Naive B cell (primary cell): ENCODE measurements around the gene MTNR1A. TPM values are rescaled to one million over a fixed set of nuclear protein-coding genes. Genes with fewer than 3 reads are reported as not detected.

ENCODE experiments used
- ATAC-seq, 2 donors: fragments of 150-1000 bp; cut with Tn5 transposase; 2 replicates each; pipeline ENCODE4 v1.10.0; 2021; ENCODE audit warnings: low read depth in 2 of 2, mild to moderate bottlenecking in 2 of 2, moderate library complexity in 2 of 2
- DNase-seq: peaks from one replicate; pipeline ENCODE4 v3.0.0; 2022
- H3K27ac Mint-ChIP-seq, 6 donors: one replicate each; pipeline ENCODE4 v1.8.0; 2020 to 2022; ENCODE audit warnings: mild to moderate bottlenecking in 6 of 6, mixed read lengths in 6 of 6, moderate library complexity in 5 of 6, inconsistent platforms in 2 of 6
- H3K27me3 Mint-ChIP-seq, 3 donors: one replicate each; pipeline ENCODE4 v1.8.0; 2021 to 2022; ENCODE audit warnings: mixed read lengths in 3 of 3, mild to moderate bottlenecking in 1 of 3
- H3K36me3 Mint-ChIP-seq, 2 donors: one replicate each; pipeline ENCODE4 v1.8.0; 2020 to 2022; ENCODE audit warnings: mixed read lengths in 2 of 2, inconsistent platforms in 1 of 2, mild to moderate bottlenecking in 1 of 2
- H3K4me1 Mint-ChIP-seq, 3 donors: one replicate each; pipeline ENCODE4 v1.8.0; 2020 to 2022; ENCODE audit warnings: mixed read lengths in 3 of 3, inconsistent platforms in 1 of 3, mild to moderate bottlenecking in 1 of 3, moderate library complexity in 1 of 3
- H3K4me3 Mint-ChIP-seq, 8 donors: one replicate each; pipeline ENCODE4 v1.8.0; 2020 to 2022; ENCODE audit warnings: mild to moderate bottlenecking in 8 of 8, mixed read lengths in 8 of 8, moderate library complexity in 8 of 8, inconsistent platforms in 2 of 8
- H3K9me3 Mint-ChIP-seq, 7 donors: one replicate each; pipeline ENCODE4 v1.8.0; 2020 to 2022; ENCODE audit warnings: mixed read lengths in 7 of 7, mild to moderate bottlenecking in 5 of 7, inconsistent platforms in 2 of 7, moderate library complexity in 1 of 7
- polyA plus RNA-seq, 6 donors: library from polyadenylated mRNA; unstranded; fragments of 300-500 nt; fragmentation: Illumina TruSeq; gene quantifications; one replicate each; pipeline ENCODE4 v1.2.3, GENCODE V29; 2021; ENCODE audit warnings: low read depth in 6 of 6

The MTNR1A gene
- polyA plus RNA-seq, 6 donors from 2014 or later, result not detected

GRCh38 chr4:186586205-186586604 is 30.8 kb upstream of the MTNR1A start:
- Mint-ChIP-seq H3K27me3 (peaks cover 0 to 6% (median 0%) of the 10 kb centered on the region in 3 donors), H3K9me3 (peaks cover 2 to 16% (median 8%) of the 10 kb centered on the region in 7 donors), H3K4me1 (no peaks in the 10 kb centered on the region), H3K4me3 (no peak overlapping the region), H3K36me3 (no peaks in the 10 kb centered on the region), H3K27ac (no peak overlapping the region)
- ATAC-seq (no peak), DNase-seq (no peak)

GRCh38 chr4:186584912-186585311 is 29.5 kb upstream of the MTNR1A start:
- no peak overlapping the region for H3K4me3 Mint-ChIP-seq
- DNase-seq (no peak), ATAC-seq (no peak)
- H3K27ac Mint-ChIP-seq, result no peak overlapping the region
- H3K27me3 Mint-ChIP-seq, result peaks cover 0 to 6% (median 0%) of the 10 kb centered on the region in 3 donors
- H3K4me1 Mint-ChIP-seq, result no peaks in the 10 kb centered on the region
- no peaks in the 10 kb centered on the region for H3K36me3 Mint-ChIP-seq
- peaks cover 2 to 16% (median 8%) of the 10 kb centered on the region in 7 donors for H3K9me3 Mint-ChIP-seq

GRCh38 chr4:186581421-186581820 is 26.1 kb upstream of the MTNR1A start:
- H3K27me3 Mint-ChIP-seq, result peaks cover 0 to 6% (median 0%) of the 10 kb centered on the region in 3 donors
- DNase-seq, result no peak
- H3K4me3 Mint-ChIP-seq, result no peak overlapping the region
- H3K9me3 Mint-ChIP-seq, result peaks cover 2 to 16% (median 8%) of the 10 kb centered on the region in 7 donors
- H3K27ac Mint-ChIP-seq, result no peak overlapping the region
- no peaks in the 10 kb centered on the region for H3K36me3 Mint-ChIP-seq
- no peak for ATAC-seq
- no peaks in the 10 kb centered on the region for H3K4me1 Mint-ChIP-seq

- DNase-seq, result no peak
These were observed 25.3 kb upstream of the MTNR1A start for GRCh38 chr4:186580669-186581068.

GRCh38 chr4:186570193-186570996 is 15.0 kb upstream of the MTNR1A start:
- ATAC-seq (no peak), DNase-seq (no peak)
- Mint-ChIP-seq H3K36me3 (no peaks in the 10 kb centered on the region), H3K27ac (no peak overlapping the region), H3K4me3 (no peak overlapping the region), H3K27me3 (peaks cover 0 to 13% (median 11%) of the 10 kb centered on the region in 3 donors), H3K4me1 (no peaks in the 10 kb centered on the region), H3K9me3 (peaks cover 0 to 4% (median 0%) of the 10 kb centered on the region in 7 donors)

More at GRCh38 chr4:186580669-186581068, 25.3 kb upstream of the MTNR1A start:
- Mint-ChIP-seq H3K27me3 (peaks cover 0 to 6% (median 0%) of the 10 kb centered on the region in 3 donors), H3K27ac (no peak overlapping the region), H3K9me3 (peaks cover 4 to 16% (median 9%) of the 10 kb centered on the region in 7 donors), H3K36me3 (no peaks in the 10 kb centered on the region), H3K4me1 (no peaks in the 10 kb centered on the region), H3K4me3 (no peak overlapping the region)
- ATAC-seq, result no peak

- no peak for DNase-seq
- no peaks in the 10 kb centered on the region for H3K4me1 Mint-ChIP-seq
- no peaks in the 10 kb centered on the region for H3K36me3 Mint-ChIP-seq
- H3K4me3 Mint-ChIP-seq, result no peak overlapping the region
- H3K9me3 Mint-ChIP-seq, result peaks cover 0 to 4% (median 0%) of the 10 kb centered on the region in 7 donors
- H3K27ac Mint-ChIP-seq, result no peak overlapping the region
- no peak for ATAC-seq
- peaks cover 0 to 13% (median 11%) of the 10 kb centered on the region in 3 donors for H3K27me3 Mint-ChIP-seq
These were observed 14.3 kb upstream of the MTNR1A start for GRCh38 chr4:186569533-186570192.

GRCh38 chr4:186566068-186566467 is 10.7 kb upstream of the MTNR1A start:
- Mint-ChIP-seq H3K4me1 (no peaks in the 10 kb centered on the region), H3K9me3 (peaks cover 0 to 4% (median 1%) of the 10 kb centered on the region in 7 donors)

GRCh38 chr4:186563761-186564160 is 8.4 kb upstream of the MTNR1A start:
- Mint-ChIP-seq H3K27me3 (peaks cover 0 to 5% (median 4%) of the 10 kb centered on the region in 3 donors), H3K4me1 (no peaks in the 10 kb centered on the region), H3K36me3 (no peaks in the 10 kb centered on the region), H3K9me3 (peaks cover 3 to 14% (median 4%) of the 10 kb centered on the region in 7 donors), H3K27ac (no peak overlapping the region), H3K4me3 (no peak overlapping the region)
- DNase-seq, result no peak
- no peak for ATAC-seq

More at GRCh38 chr4:186566068-186566467, 10.7 kb upstream of the MTNR1A start:
- DNase-seq, result no peak
- Mint-ChIP-seq H3K27me3 (peaks cover 0 to 12% (median 11%) of the 10 kb centered on the region in 3 donors), H3K36me3 (no peaks in the 10 kb centered on the region), H3K27ac (no peak overlapping the region), H3K4me3 (no peak overlapping the region)
- no peak for ATAC-seq

- Mint-ChIP-seq H3K27me3 (no peaks in the 10 kb centered on the region), H3K36me3 (no peaks in the 10 kb centered on the region), H3K9me3 (peaks cover 0 to 14% (median 3%) of the 10 kb centered on the region in 7 donors), H3K27ac (no peak overlapping the region), H3K4me3 (no peak overlapping the region), H3K4me1 (no peaks in the 10 kb centered on the region)
- DNase-seq (no peak), ATAC-seq (no peak)
These were observed 6.4 kb upstream of the MTNR1A start for GRCh38 chr4:186561748-186562147.

GRCh38 chr4:186560647-186561046 is 5.3 kb upstream of the MTNR1A start:
- Mint-ChIP-seq H3K4me1 (no peaks in the 10 kb centered on the region), H3K9me3 (peaks cover 0 to 18% (median 7%) of the 10 kb centered on the region in 7 donors), H3K36me3 (no peaks in the 10 kb centered on the region), H3K27ac (no peak overlapping the region), H3K27me3 (peaks cover 5% of the 10 kb centered on the region in 3 donors), H3K4me3 (no peak overlapping the region)
- ATAC-seq, result no peak
- DNase-seq, result no peak

- no peaks in the 10 kb centered on the region for H3K36me3 Mint-ChIP-seq
- H3K9me3 Mint-ChIP-seq, result peaks cover 0 to 22% (median 7%) of the 10 kb centered on the region in 7 donors
- H3K27ac Mint-ChIP-seq, result no peak overlapping the region
- H3K27me3 Mint-ChIP-seq, result peaks cover 7 to 15% (median 9%) of the 10 kb centered on the region in 3 donors
- no peaks in the 10 kb centered on the region for H3K4me1 Mint-ChIP-seq
- no peak for DNase-seq
- no peak for ATAC-seq
- H3K4me3 Mint-ChIP-seq, result no peak overlapping the region
These were observed 2.1 kb upstream of the MTNR1A start for GRCh38 chr4:186557486-186557885.

GRCh38 chr4:186557061-186557460 is 1.7 kb upstream of the MTNR1A start:
- Mint-ChIP-seq H3K9me3 (peaks cover 0 to 22% (median 7%) of the 10 kb centered on the region in 7 donors), H3K27me3 (peaks cover 7 to 15% (median 11%) of the 10 kb centered on the region in 3 donors), H3K4me1 (no peaks in the 10 kb centered on the region), H3K27ac (no peak overlapping the region), H3K4me3 (no peak overlapping the region), H3K36me3 (no peaks in the 10 kb centered on the region)
- DNase-seq (no peak), ATAC-seq (no peak)

GRCh38 chr4:186554539-186554913 is 841 bp downstream of the MTNR1A start:
- Mint-ChIP-seq H3K9me3 (peaks cover 0 to 15% (median 4%) of the 10 kb centered on the region in 7 donors), H3K4me1 (no peaks in the 10 kb centered on the region), H3K4me3 (no peak overlapping the region), H3K27me3 (peaks cover 7 to 20% (median 11%) of the 10 kb centered on the region in 3 donors), H3K27ac (no peak overlapping the region), H3K36me3 (no peaks in the 10 kb centered on the region)
- DNase-seq (no peak), ATAC-seq (no peak)

GRCh38 chr4:186553717-186554116 is 1.6 kb downstream of the MTNR1A start:
- Mint-ChIP-seq H3K4me3 (no peak overlapping the region), H3K27ac (no peak overlapping the region), H3K4me1 (no peaks in the 10 kb centered on the region), H3K27me3 (peaks cover 7 to 20% (median 11%) of the 10 kb centered on the region in 3 donors), H3K9me3 (peaks cover 0 to 14% (median 4%) of the 10 kb centered on the region in 7 donors), H3K36me3 (no peaks in the 10 kb centered on the region)
- ATAC-seq (no peak), DNase-seq (no peak)
